PC-9 (cell line): ENCODE results near the gene NUF2. TPM values are rescaled to one million over a fixed set of nuclear protein-coding genes. Genes with fewer than 3 reads are reported as not detected.

Experiments
- BruUV-seq: library from RNA; stranded (reverse); fragments of 400-500 nt; replicated peaks from 2 replicates; lab custom pipeline; 2021; lab: Mats Ljungman, UMichigan
- CTCF ChIA-PET: fragments of 300-600 bp; sonication (Branson Sonifier 250); formaldehyde crosslinking; loops from one replicate; lab custom pipeline; 2022; ENCODE audit warnings: antibody characterized with exemption; lab: Charles Lee
- POLR2A ChIA-PET: fragments of 300-600 bp; sonication (Branson Sonifier 250); formaldehyde crosslinking; loops from one replicate; lab custom pipeline; 2022; ENCODE audit warnings: antibody characterized with exemption; ENCODE audit not compliant: unreplicated experiment; lab: Charles Lee
- DNase-seq, 2 experiments: peaks; one replicate each; pipeline versions ENCODE4 v3.0.0 to v3.0.0-alpha.2; 2015 to 2022; ENCODE audit warnings: mixed read lengths in 1 of 2
- H2AFZ ChIP-seq: fragments of 200-600 bp; sonication (generic); 2 replicates; pipeline ENCODE4 v1.8.1; 2017; ENCODE audit warnings: antibody characterized with exemption
- H3F3A ChIP-seq: fragments of 200-600 bp; sonication (generic); 2 replicates; pipeline ENCODE4 v1.8.1; 2017; ENCODE audit warnings: antibody characterized with exemption, mild to moderate bottlenecking, low read depth; ENCODE audit not compliant: insufficient read depth
- H3K27ac ChIP-seq: fragments of 200-600 bp; sonication (generic); 2 replicates; pipeline ENCODE4 v1.6.1; 2016; ENCODE audit warnings: mixed run types
- H3K27me3 ChIP-seq: fragments of 200-600 bp; sonication (generic); 2 replicates; pipeline ENCODE4 v1.6.1; 2016; ENCODE audit warnings: low read depth, mixed run types; ENCODE audit not compliant: insufficient read depth
- H3K36me3 ChIP-seq: fragments of 200-600 bp; sonication (generic); 2 replicates; pipeline ENCODE4 v1.6.1; 2016; ENCODE audit warnings: low read depth, mixed run types
- H3K4me1 ChIP-seq: fragments of 200-600 bp; sonication (generic); replicated peaks from 2 replicates; pipeline ENCODE4 v1.6.1; 2016; ENCODE audit warnings: mixed run types; ENCODE audit not compliant: insufficient read depth
- H3K4me2 ChIP-seq: fragments of 200-600 bp; sonication (generic); 2 replicates; pipeline ENCODE4 v1.6.1; 2017; ENCODE audit warnings: mixed run types
- H3K4me3 ChIP-seq: fragments of 200-600 bp; sonication (generic); 2 replicates; pipeline ENCODE4 v1.6.1; 2016; ENCODE audit warnings: mixed run types
- H3K79me2 ChIP-seq: fragments of 200-600 bp; sonication (generic); 2 replicates; pipeline ENCODE4 v1.6.1; 2017; ENCODE audit warnings: low read depth, mixed run types
- H3K9me2 ChIP-seq: fragments of 200-600 bp; sonication (generic); 2 replicates; pipeline ENCODE4 v1.8.1; 2017; ENCODE audit warnings: mild to moderate bottlenecking; ENCODE audit not compliant: insufficient read depth
- H3K9me3 ChIP-seq: fragments of 200-600 bp; sonication (generic); 2 replicates; pipeline ENCODE4 v1.8.1; 2016; ENCODE audit warnings: low read depth; ENCODE audit not compliant: insufficient read depth
- H4K20me1 ChIP-seq: fragments of 200-600 bp; sonication (generic); 2 replicates; pipeline ENCODE4 v1.8.1; 2017; ENCODE audit not compliant: insufficient read depth
- CTCF ChIP-seq: fragments of 200-600 bp; sonication (generic); conservative IDR thresholded peaks from 2 replicates; pipeline ENCODE4 v1.6.1; 2017; ENCODE audit warnings: mixed run types, antibody characterized with exemption, mild to moderate bottlenecking, moderate library complexity
- EZH2 ChIP-seq: fragments of 200-600 bp; sonication (generic); IDR thresholded peaks from 2 replicates; pipeline ENCODE4 v1.8.0; 2017; ENCODE audit warnings: antibody characterized with exemption, low read depth
- intact Hi-C: fragments of 100-400 bp; cut with micrococcal nuclease; formaldehyde crosslinking; loops from one replicate; pipeline ENCODE4 v1.10.0; 2022; ENCODE audit not compliant: unreplicated experiment
- total RNA-seq: library from RNA; stranded (reverse); gene quantifications from 2 replicates; pipeline ENCODE4 v1.2.3, GENCODE V29; 2021

Gene NUF2
- total RNA-seq, 1 experiment from 2014 or later = 33.3 TPM

DNA sequence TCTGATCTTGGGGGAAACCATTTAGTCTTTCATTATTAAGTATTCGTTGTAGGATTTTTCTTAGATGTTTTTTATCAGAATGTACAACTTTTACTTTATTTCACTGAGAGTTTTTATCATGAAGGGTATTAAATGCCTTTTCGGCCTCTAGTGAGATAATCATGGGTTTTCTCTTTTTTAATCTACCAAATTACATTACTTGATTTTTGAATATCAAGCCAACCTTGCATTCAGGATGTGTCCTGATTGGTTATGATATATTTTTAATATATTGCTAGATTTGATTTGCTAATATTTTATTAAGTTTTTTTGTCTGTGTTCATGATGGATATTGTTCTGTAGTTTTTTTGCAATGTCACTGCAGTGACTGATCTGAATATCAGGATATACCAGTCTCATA, 9.4 kb downstream of the NUF2 start:
- Histone ChIP-seq H3K4me3 (no peak overlapping the region), H3K4me1 (no peaks in the 10 kb centered on the region), H3K79me2 (no peaks in the 10 kb centered on the region), H3F3A (no peaks in the 10 kb centered on the region), H2AFZ (no peak overlapping the region), H3K27me3 (no peaks in the 10 kb centered on the region), H3K4me2 (no peak overlapping the region), H4K20me1 (no peaks in the 10 kb centered on the region), H3K9me2 (no peaks in the 10 kb centered on the region), H3K36me3 (peaks cover 26% of the 10 kb centered on the region), H3K27ac (no peak overlapping the region), H3K9me3 (no peaks in the 10 kb centered on the region)
- BruUV-seq = no TSS peak
- no peak for TF ChIP-seq EZH2
- no peak for TF ChIP-seq CTCF
- CTCF ChIA-PET = no interaction called here
- POLR2A ChIA-PET = no interaction called here
- intact Hi-C loops = no loop called here
- DNase-seq = no peak

DNA sequence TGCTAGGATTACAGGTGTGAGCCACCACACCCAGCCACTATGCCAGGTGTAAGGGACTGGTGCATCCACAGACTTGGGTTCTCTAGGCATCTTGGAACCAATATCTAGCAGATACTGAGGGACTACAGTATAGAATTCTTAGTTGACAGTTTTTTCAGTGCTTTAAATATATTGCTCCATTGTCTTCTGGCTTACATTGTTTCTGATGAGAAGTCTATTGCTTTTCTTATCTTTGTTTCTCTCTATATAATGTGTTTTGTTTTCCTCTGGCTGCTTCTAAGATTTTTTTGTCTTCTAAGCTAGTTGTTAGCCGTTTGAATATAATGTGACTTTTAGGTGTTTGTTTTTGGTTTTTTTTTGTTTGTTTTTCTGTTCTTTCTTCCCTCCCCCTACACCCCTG, 13.5 kb downstream of the NUF2 start:
- no peaks in the 10 kb centered on the region for H4K20me1 ChIP-seq
- H3K9me3 ChIP-seq = no peaks in the 10 kb centered on the region
- H3K4me3 ChIP-seq = no peak overlapping the region
- no peak overlapping the region for H2AFZ ChIP-seq
- H3K9me2 ChIP-seq = no peaks in the 10 kb centered on the region
- CTCF ChIA-PET = no interaction called here
- H3K27ac ChIP-seq = no peak overlapping the region
- no peaks in the 10 kb centered on the region for H3F3A ChIP-seq
- H3K27me3 ChIP-seq = no peaks in the 10 kb centered on the region
- H3K4me2 ChIP-seq = no peak overlapping the region
- no peak for DNase-seq
- intact Hi-C loops = no loop called here
- BruUV-seq = no TSS peak
- no peaks in the 10 kb centered on the region for H3K4me1 ChIP-seq
- POLR2A ChIA-PET = no interaction called here
- peaks cover 27% of the 10 kb centered on the region; the same call in 1 of the 2 replicates for H3K36me3 ChIP-seq
- no peaks in the 10 kb centered on the region for H3K79me2 ChIP-seq
- no peak for TF ChIP-seq CTCF

- DNase-seq = no peak
- Histone ChIP-seq H3K27me3 (no peaks in the 10 kb centered on the region), H3K4me2 (no peak overlapping the region), H2AFZ (no peak overlapping the region), H3K4me1 (no peaks in the 10 kb centered on the region), H3K36me3 (peaks cover 25% of the 10 kb centered on the region; the same call in 1 of the 2 replicates), H3K4me3 (no peak overlapping the region), H3K79me2 (no peaks in the 10 kb centered on the region), H3F3A (no peaks in the 10 kb centered on the region), H3K9me2 (no peaks in the 10 kb centered on the region), H3K9me3 (no peaks in the 10 kb centered on the region), H4K20me1 (no peaks in the 10 kb centered on the region), H3K27ac (no peak overlapping the region)
- intact Hi-C loops = no loop called here
- TF ChIP-seq EZH2 (no peak), CTCF (no peak)
- no TSS peak for BruUV-seq
- POLR2A ChIA-PET = no interaction called here
- CTCF ChIA-PET = no interaction called here
Observed at GRCh38 chr1:163337631-163338030, 15.9 kb downstream of the NUF2 start.
